HCEC 1CT (cell line): Measurements from ENCODE around the gene SCN1A.
"Not testable (repeated sequence)": the region's sequence is repeated elsewhere in the genome, so short reads cannot be mapped to it uniquely, and the experiment has no call there.

Experiments used
- DNase-seq: peaks from one replicate; pipeline ENCODE4 v3.0.0-alpha.2; 2017

The SCN1A gene

GRCh38 chr2:166134252-166135151, 6.7 kb upstream of the SCN1A start:
- DNase-seq: no peak

- no peak for DNase-seq
Measured at GRCh38 chr2:166133653-166134052, 5.8 kb upstream of the SCN1A start.

GRCh38 chr2:166128156-166128505, 311 bp upstream of the SCN1A start:
- no peak for DNase-seq

GRCh38 chr2:166126007-166126639, 1.7 kb downstream of the SCN1A start:
- DNase-seq: peak; percentile 47

- no peak for DNase-seq
Measured at GRCh38 chr2:166125557-166125956, 2.3 kb downstream of the SCN1A start.

GRCh38 chr2:166118180-166118579, 9.6 kb downstream of the SCN1A start:
- DNase-seq: no peak

GRCh38 chr2:166117491-166117890, 10.3 kb downstream of the SCN1A start:
- no peak for DNase-seq

- DNase-seq: no peak
Measured at GRCh38 chr2:166115589-166115988, 12.2 kb downstream of the SCN1A start.

GRCh38 chr2:166112193-166112605, 15.6 kb downstream of the SCN1A start:
- peak; percentile 58 for DNase-seq

GRCh38 chr2:166106431-166107015, 21.3 kb downstream of the SCN1A start:
- peak; percentile 52 for DNase-seq

GRCh38 chr2:166104773-166105172, 23.0 kb downstream of the SCN1A start:
- no peak for DNase-seq

- no peak for DNase-seq
Measured at GRCh38 chr2:166104084-166104483, 23.7 kb downstream of the SCN1A start.

- DNase-seq: not testable (repeated sequence)
Measured at GRCh38 chr2:166103277-166103676, 24.5 kb downstream of the SCN1A start.

- no peak for DNase-seq
Measured at GRCh38 chr2:166094325-166094724, 33.5 kb downstream of the SCN1A start.

GRCh38 chr2:166092889-166093288, 34.9 kb downstream of the SCN1A start:
- peak; percentile 79 for DNase-seq

GRCh38 chr2:166091439-166091838, 36.4 kb downstream of the SCN1A start:
- no peak for DNase-seq

GRCh38 chr2:166090908-166091307, 36.9 kb downstream of the SCN1A start:
- DNase-seq: peak; percentile 82

- peak; percentile 71 for DNase-seq
Measured at GRCh38 chr2:166090346-166090745, 37.5 kb downstream of the SCN1A start.

- peak; percentile 89 for DNase-seq
Measured at GRCh38 chr2:166088634-166089033, 39.2 kb downstream of the SCN1A start.

GRCh38 chr2:166084301-166084700, 43.5 kb downstream of the SCN1A start:
- no peak for DNase-seq

GRCh38 chr2:166082736-166083135, 45.1 kb downstream of the SCN1A start:
- DNase-seq: no peak

GRCh38 chr2:166081852-166082251, 46.0 kb downstream of the SCN1A start:
- no peak for DNase-seq

GRCh38 chr2:166081131-166081632, 46.6 kb downstream of the SCN1A start:
- no peak for DNase-seq

GRCh38 chr2:166074430-166074829, 53.4 kb downstream of the SCN1A start:
- DNase-seq: no peak
